ENCODE measurements around the gene DHX34. TPM values are rescaled to one million over a fixed set of nuclear protein-coding genes. Genes with fewer than 3 reads are reported as not detected.

The DHX34 gene
- polyA plus RNA-seq, 1 of the 3 experiments (the other 2 are of a cell fraction), result 16.4 TPM

- TF ChIP-seq, protein P1, sequence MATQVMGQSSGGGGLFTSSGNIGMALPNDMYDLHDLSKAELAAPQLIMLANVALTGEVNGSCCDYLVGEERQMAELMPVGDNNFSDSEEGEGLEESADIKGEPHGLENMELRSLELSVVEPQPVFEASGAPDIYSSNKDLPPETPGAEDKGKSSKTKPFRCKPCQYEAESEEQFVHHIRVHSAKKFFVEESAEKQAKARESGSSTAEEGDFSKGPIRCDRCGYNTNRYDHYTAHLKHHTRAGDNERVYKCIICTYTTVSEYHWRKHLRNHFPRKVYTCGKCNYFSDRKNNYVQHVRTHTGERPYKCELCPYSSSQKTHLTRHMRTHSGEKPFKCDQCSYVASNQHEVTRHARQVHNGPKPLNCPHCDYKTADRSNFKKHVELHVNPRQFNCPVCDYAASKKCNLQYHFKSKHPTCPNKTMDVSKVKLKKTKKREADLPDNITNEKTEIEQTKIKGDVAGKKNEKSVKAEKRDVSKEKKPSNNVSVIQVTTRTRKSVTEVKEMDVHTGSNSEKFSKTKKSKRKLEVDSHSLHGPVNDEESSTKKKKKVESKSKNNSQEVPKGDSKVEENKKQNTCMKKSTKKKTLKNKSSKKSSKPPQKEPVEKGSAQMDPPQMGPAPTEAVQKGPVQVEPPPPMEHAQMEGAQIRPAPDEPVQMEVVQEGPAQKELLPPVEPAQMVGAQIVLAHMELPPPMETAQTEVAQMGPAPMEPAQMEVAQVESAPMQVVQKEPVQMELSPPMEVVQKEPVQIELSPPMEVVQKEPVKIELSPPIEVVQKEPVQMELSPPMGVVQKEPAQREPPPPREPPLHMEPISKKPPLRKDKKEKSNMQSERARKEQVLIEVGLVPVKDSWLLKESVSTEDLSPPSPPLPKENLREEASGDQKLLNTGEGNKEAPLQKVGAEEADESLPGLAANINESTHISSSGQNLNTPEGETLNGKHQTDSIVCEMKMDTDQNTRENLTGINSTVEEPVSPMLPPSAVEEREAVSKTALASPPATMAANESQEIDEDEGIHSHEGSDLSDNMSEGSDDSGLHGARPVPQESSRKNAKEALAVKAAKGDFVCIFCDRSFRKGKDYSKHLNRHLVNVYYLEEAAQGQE (IDR thresholded peaks at IDR 0.05; ENCODE audit: low read depth, low read length), result no peak
- no peak for TF ChIP-seq EZH2phosphoT487 (IDR thresholded peaks at IDR 0.05; ENCODE audit: borderline replicate concordance, low read depth)
- TF ChIP-seq IRF3 (IDR thresholded peaks at IDR 0.05; ENCODE audit: low read depth, low read length), result no peak
- no peak for TF ChIP-seq RAD21 (IDR thresholded peaks at IDR 0.05; ENCODE audit: low read length)
- TF ChIP-seq ELF1 (IDR thresholded peaks at IDR 0.05), result no peak
- TF ChIP-seq FOXM1 (IDR thresholded peaks at IDR 0.05; ENCODE audit: low read depth), result no peak
- TF ChIP-seq TAF1 (IDR thresholded peaks at IDR 0.05; ENCODE audit: borderline replicate concordance, low read depth, low read length), result no peak
- TF ChIP-seq YY1 (IDR thresholded peaks at IDR 0.05; ENCODE audit: low read depth), result no peak
Measured at GRCh38 chr19:47398707-47399597, 49.8 kb downstream of the DHX34 start (continued).

- TF ChIP-seq MEF2A (IDR thresholded peaks at IDR 0.05; ENCODE audit: borderline replicate concordance, low read depth) (no peak), GABPA (IDR thresholded peaks at IDR 0.05; ENCODE audit: low read depth) (no peak), CTCF (IDR thresholded peaks at IDR 0.05) (no peak), CHD2 (IDR thresholded peaks at IDR 0.05; ENCODE audit: low read length, partially characterized antibody) (no peak), EZH2phosphoT487 (IDR thresholded peaks at IDR 0.05; ENCODE audit: borderline replicate concordance, low read depth) (no peak)
- ChIA-PET POLR2A (interaction anchor here (0.9 kb wide), 1 partner anchor 54 kb away, joined by 3 read pairs; the partner anchor contains the start of gene DHX34), CTCF (interaction anchor here (5.6 kb wide), 1 partner anchor 12 kb away, joined by 38 read pairs; no protein-coding TSS in a partner anchor)
- Histone ChIP-seq H3K4me1 (ENCODE audit: control insufficient read depth in 1 of 2, insufficient read depth in 2 of 2, low read depth in 1 of 2, low read length in 1 of 2) (peaks cover 0 to 7% of the 10 kb centered on the region in 2 experiments; a peak in 1 of 4 replicates), H3K4me3 (ENCODE audit: low read depth in 2 of 2, low read length in 1 of 2) (no peak overlapping the region), H3K79me2 (ENCODE audit: insufficient read depth) (no peaks in the 10 kb centered on the region), H4K20me1 (ENCODE audit: insufficient read depth) (0 out of 2 replicates have a peak, but pooled peaks cover 4% of the 10 kb centered on the region), H3K36me3 (replicated peaks in 1 of 2; ENCODE audit: control insufficient read depth in 1 of 2, insufficient read depth in 2 of 2, low read length in 1 of 2) (peaks cover 5% of the 10 kb centered on the region in 2 experiments), H3F3A (replicated peaks; ENCODE audit: insufficient read depth) (no peaks in the 10 kb centered on the region), H3K9me3 (no peaks in the 10 kb centered on the region), H3K4me2 (no peak overlapping the region), H3K27ac (ENCODE audit: low read depth in 2 of 2, low read length in 1 of 2) (no peak overlapping the region), H3K9ac (no peak overlapping the region), H3K9me2 (no peaks in the 10 kb centered on the region), H2AFZ (ENCODE audit: low read depth) (no peak overlapping the region), H3K27me3 (ENCODE audit: insufficient read depth) (no peaks in the 10 kb centered on the region)
- DNase-seq, result no peak
- 91% methylated on average over 12 of the region's 16 CpGs for WGBS (ENCODE audit: low lambda C conversion rate)
Measured at GRCh38 chr19:47402504-47402903, 53.4 kb downstream of the DHX34 start.
